GM12872 (cell line): ENCODE results near the gene TUBA1C.

Source experiments
- TF ChIP-seq, protein P1 (sequence below): IDR thresholded peaks from 3 replicates; pipeline ENCODE4 v1.5.1; 2011; ENCODE audit warnings: low read depth, mild to moderate bottlenecking, low read length, moderate library complexity; ENCODE audit not compliant: insufficient read depth

Gene TUBA1C

GRCh38 chr12:49264873-49265792, at the start of gene TUBA1C:
Gene TUBA1C (plus strand): TSS chr12:49265082. CDS start chr12:49265182, 100 bp downstream.
- TF ChIP-seq, protein P1, sequence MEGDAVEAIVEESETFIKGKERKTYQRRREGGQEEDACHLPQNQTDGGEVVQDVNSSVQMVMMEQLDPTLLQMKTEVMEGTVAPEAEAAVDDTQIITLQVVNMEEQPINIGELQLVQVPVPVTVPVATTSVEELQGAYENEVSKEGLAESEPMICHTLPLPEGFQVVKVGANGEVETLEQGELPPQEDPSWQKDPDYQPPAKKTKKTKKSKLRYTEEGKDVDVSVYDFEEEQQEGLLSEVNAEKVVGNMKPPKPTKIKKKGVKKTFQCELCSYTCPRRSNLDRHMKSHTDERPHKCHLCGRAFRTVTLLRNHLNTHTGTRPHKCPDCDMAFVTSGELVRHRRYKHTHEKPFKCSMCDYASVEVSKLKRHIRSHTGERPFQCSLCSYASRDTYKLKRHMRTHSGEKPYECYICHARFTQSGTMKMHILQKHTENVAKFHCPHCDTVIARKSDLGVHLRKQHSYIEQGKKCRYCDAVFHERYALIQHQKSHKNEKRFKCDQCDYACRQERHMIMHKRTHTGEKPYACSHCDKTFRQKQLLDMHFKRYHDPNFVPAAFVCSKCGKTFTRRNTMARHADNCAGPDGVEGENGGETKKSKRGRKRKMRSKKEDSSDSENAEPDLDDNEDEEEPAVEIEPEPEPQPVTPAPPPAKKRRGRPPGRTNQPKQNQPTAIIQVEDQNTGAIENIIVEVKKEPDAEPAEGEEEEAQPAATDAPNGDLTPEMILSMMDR, result no peak

- TF ChIP-seq, protein P1, result no peak
Observed at GRCh38 chr12:49219417-49220026, 45.4 kb upstream of the TUBA1C start.

- TF ChIP-seq, protein P1, result no peak
Observed at GRCh38 chr12:49220972-49221371, 43.9 kb upstream of the TUBA1C start.

DNA sequence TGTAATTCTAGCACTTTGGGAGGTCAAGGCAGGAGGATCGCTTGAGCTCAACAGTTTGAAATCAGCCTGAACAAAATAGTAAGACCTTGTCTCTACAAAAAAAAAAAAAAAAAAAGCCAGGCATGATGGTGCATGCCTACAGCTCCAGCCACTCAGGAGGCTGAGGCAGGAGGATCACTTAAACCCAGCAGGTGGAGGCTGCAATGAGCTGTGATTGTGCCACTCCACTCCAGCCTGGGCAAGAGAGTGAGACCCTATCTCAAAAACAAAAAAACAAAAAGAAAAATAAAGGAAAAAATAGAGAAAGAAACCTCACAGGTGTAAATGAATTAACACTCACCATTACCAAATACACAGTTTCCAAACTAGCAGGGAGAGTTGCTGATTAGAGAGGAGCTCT, 41.8 kb upstream of the TUBA1C start:
- TF ChIP-seq, protein P1, result no peak

DNA sequence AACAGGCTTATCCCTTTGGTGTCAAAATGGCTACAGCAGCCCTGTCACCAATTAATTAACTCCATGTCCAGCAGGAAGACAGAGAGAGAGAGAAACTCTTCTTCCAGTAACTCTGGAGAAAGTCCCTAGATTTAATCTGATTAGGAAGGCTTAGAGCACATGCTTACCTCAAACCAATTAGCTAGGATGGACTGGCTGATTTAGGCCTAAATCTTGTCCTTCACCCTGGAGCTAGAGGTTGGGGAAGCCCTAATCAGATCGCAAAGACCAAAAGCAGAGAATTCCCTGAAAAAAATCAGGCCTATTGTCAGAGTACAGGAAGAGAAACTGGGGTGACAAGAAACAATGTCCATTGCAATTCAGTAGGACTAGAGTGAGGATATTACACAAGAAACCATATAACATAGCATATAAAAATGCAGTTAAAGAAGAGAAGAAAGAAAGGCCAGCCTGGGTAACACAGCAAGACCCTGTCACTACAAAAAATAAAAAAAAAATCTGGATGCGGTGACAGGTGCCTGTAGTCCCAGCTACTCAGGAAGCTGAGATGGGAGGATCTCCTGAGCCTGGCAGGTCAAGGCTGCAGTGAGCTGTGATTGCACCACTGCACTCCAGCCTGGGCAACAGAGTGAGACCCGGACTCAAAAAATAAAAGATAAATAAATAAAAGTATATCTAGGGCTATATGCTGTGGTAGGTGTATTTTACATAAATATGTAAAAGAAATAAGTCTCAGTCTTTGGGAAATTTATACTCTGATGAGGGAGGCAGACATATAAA, 41.1 kb upstream of the TUBA1C start:
- TF ChIP-seq, protein P1, result no peak

DNA sequence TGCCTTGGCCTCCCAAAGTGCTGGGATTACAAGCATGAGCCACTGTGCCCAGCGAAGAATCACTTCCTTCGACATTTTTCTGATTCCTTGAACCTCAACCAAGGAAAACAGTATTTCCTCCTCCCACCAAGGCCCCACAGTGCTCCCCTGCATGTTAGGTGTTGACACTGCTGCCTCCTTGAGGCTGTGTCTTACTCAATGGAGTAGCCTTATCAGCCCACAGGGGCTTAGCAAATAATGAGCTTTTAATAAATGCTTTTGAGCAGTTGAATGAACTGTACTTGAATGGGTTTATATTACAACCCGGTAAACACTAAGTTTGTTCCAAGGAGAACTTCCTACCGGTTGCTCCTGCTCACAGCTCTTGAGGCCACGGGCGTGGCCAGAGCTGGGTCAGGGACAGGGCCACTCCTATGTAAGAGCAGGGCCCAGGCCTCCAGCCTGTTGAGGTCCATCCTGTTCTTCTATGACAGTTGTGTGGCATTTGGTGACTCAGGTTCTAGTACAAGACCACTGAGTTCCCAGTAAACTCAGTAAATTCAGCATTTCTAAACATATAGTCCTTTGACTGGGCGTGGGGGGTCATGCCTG, 39.2 kb upstream of the TUBA1C start:
- TF ChIP-seq, protein P1, result no peak

DNA sequence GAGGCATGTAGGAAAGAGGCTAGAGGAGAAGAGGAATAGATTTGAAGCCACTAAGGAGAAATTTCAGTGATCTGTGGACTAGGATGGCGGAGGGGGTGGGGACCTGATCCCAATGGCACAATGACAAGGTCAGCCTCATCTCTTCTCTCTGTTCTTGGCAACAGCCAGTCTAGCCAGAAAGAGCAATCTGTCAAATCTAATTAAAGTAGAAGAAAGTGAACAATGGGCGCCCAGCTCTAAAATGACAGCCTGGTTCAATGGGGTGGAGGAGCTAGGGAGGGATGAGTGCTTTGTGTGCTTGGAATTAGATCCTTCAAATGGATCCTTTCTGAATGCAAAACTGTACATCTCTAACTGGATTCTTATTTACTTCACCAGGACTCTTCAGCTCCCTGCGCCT, 37.2 kb upstream of the TUBA1C start:
- TF ChIP-seq, protein P1, result no peak
